Measurements from ENCODE around the gene OPN4.
"Not testable (repeated sequence)": the region's sequence is repeated elsewhere in the genome, so short reads cannot be mapped to it uniquely, and the experiment has no call there.

DNA sequence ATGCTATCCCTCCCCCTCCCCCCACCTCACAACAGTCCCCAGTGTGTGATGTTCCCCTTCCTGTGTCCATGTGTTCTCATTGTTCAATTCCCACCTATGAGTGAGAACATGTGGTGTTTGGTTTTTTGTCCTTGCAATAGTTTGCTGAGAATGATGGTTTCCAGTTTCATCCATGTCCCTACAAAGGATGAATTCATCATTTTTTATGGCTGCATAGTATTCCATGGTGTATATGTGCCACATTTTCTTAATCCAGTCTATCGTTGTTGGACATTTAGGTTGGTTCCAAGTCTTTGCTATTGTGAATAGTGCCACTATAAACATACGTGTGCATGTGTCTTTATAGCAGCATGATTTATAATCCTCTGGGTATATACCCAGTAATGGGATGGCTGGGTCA lies 37.1 kb upstream of the OPN4 start:
- not testable (repeated sequence) for TF ChIP-seq SMARCC2 (IDR thresholded peaks at IDR 0.05; ENCODE audit: low read depth); E2F4 (CRISPR knock-in tag; IDR thresholded peaks at IDR 0.05; ENCODE audit: low read depth); CEBPZ (IDR thresholded peaks at IDR 0.05; ENCODE audit: borderline replicate concordance, low read depth, low read length); NFATC3 (IDR thresholded peaks at IDR 0.05); POLR2AphosphoS5 (IDR thresholded peaks at IDR 0.05; ENCODE audit: control insufficient read depth, insufficient read depth, low read depth, low read length); CREB1 (IDR thresholded peaks at IDR 0.05); CREB1 (CRISPR knock-in tag; IDR thresholded peaks at IDR 0.05); POLR3A (IDR thresholded peaks at IDR 0.05; ENCODE audit: borderline replicate concordance, extremely low read depth, insufficient read depth, insufficient read length); NFRKB (IDR thresholded peaks at IDR 0.05; ENCODE audit: low read depth); CBX5 (IDR thresholded peaks at IDR 0.05; ENCODE audit: borderline replicate concordance, low read depth); NR1H2 (CRISPR knock-in tag; IDR thresholded peaks at IDR 0.05)
- TF ChIP-seq, protein P1, sequence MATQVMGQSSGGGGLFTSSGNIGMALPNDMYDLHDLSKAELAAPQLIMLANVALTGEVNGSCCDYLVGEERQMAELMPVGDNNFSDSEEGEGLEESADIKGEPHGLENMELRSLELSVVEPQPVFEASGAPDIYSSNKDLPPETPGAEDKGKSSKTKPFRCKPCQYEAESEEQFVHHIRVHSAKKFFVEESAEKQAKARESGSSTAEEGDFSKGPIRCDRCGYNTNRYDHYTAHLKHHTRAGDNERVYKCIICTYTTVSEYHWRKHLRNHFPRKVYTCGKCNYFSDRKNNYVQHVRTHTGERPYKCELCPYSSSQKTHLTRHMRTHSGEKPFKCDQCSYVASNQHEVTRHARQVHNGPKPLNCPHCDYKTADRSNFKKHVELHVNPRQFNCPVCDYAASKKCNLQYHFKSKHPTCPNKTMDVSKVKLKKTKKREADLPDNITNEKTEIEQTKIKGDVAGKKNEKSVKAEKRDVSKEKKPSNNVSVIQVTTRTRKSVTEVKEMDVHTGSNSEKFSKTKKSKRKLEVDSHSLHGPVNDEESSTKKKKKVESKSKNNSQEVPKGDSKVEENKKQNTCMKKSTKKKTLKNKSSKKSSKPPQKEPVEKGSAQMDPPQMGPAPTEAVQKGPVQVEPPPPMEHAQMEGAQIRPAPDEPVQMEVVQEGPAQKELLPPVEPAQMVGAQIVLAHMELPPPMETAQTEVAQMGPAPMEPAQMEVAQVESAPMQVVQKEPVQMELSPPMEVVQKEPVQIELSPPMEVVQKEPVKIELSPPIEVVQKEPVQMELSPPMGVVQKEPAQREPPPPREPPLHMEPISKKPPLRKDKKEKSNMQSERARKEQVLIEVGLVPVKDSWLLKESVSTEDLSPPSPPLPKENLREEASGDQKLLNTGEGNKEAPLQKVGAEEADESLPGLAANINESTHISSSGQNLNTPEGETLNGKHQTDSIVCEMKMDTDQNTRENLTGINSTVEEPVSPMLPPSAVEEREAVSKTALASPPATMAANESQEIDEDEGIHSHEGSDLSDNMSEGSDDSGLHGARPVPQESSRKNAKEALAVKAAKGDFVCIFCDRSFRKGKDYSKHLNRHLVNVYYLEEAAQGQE (IDR thresholded peaks at IDR 0.05; ENCODE audit: borderline replicate concordance) = not testable (repeated sequence)
- TF ChIP-seq, protein P1 (CRISPR knock-in tag; IDR thresholded peaks at IDR 0.05; ENCODE audit: low read depth) = not testable (repeated sequence)
